ENCODE results near the gene IQCB1.

GRCh38 chr3:121878411-121878810 is 43.6 kb upstream of the IQCB1 start:
- TF ChIP-seq, protein P1, sequence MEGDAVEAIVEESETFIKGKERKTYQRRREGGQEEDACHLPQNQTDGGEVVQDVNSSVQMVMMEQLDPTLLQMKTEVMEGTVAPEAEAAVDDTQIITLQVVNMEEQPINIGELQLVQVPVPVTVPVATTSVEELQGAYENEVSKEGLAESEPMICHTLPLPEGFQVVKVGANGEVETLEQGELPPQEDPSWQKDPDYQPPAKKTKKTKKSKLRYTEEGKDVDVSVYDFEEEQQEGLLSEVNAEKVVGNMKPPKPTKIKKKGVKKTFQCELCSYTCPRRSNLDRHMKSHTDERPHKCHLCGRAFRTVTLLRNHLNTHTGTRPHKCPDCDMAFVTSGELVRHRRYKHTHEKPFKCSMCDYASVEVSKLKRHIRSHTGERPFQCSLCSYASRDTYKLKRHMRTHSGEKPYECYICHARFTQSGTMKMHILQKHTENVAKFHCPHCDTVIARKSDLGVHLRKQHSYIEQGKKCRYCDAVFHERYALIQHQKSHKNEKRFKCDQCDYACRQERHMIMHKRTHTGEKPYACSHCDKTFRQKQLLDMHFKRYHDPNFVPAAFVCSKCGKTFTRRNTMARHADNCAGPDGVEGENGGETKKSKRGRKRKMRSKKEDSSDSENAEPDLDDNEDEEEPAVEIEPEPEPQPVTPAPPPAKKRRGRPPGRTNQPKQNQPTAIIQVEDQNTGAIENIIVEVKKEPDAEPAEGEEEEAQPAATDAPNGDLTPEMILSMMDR (IDR thresholded peaks at IDR 0.05) = no peak
- no peak for TF ChIP-seq POLR2AphosphoS5 (IDR thresholded peaks at IDR 0.05; ENCODE audit: low read depth, low read length)
